Activated naive CD8-positive, alpha-beta T cell treated with anti-CD3 and anti-CD28 coated beads, Interleukin-2, amount 10 ng/mL, durations not matched to agents 7 days and 5 days (primary cell): ENCODE data around the gene CEBPA. TPM values are rescaled to one million over a fixed set of nuclear protein-coding genes. Genes with fewer than 3 reads are reported as not detected.
"Not testable (repeated sequence)": the region's sequence is repeated elsewhere in the genome, so short reads cannot be mapped to it uniquely, and the experiment has no call there.

Experiments
- ATAC-seq: fragments of 150-1000 bp; cut with Tn5 transposase; one replicate; pipeline ENCODE4 v1.10.0; 2021; ENCODE audit warnings: low read depth, moderate library complexity
- POLR2A ChIA-PET: fragments of 350-600 bp; sonication (Branson Sonifier 250); formaldehyde crosslinking; loops from one replicate; lab custom pipeline; 2021; ENCODE audit warnings: antibody characterized with exemption; lab: Charles Lee
- DNase-seq: peaks from one replicate; pipeline ENCODE4 v3.0.0; 2021
- H3K27ac Mint-ChIP-seq: one replicate; pipeline ENCODE4 v1.8.0; 2022; ENCODE audit warnings: mild to moderate bottlenecking, mixed read lengths
- H3K27me3 Mint-ChIP-seq: one replicate; pipeline ENCODE4 v1.8.0; 2022; ENCODE audit warnings: mild to moderate bottlenecking, moderate library complexity, mixed read lengths
- H3K36me3 Mint-ChIP-seq: one replicate; pipeline ENCODE4 v1.8.0; 2021; ENCODE audit warnings: mild to moderate bottlenecking, mixed read lengths
- H3K4me1 Mint-ChIP-seq: one replicate; pipeline ENCODE4 v1.8.0; 2021; ENCODE audit warnings: mixed read lengths
- H3K4me3 Mint-ChIP-seq: one replicate; pipeline ENCODE4 v1.8.0; 2022; ENCODE audit warnings: mild to moderate bottlenecking, moderate library complexity, mixed read lengths
- H3K9me3 Mint-ChIP-seq: one replicate; pipeline ENCODE4 v1.8.0; 2021; ENCODE audit warnings: mixed read lengths
- total RNA-seq, 2 experiments: library from RNA; stranded (reverse); gene quantifications; one replicate each; pipeline ENCODE4 v1.2.3, GENCODE V29; 2021

Gene CEBPA
- total RNA-seq, 2 experiments from 2014 or later: 1.6 to 1.9 TPM

DNA sequence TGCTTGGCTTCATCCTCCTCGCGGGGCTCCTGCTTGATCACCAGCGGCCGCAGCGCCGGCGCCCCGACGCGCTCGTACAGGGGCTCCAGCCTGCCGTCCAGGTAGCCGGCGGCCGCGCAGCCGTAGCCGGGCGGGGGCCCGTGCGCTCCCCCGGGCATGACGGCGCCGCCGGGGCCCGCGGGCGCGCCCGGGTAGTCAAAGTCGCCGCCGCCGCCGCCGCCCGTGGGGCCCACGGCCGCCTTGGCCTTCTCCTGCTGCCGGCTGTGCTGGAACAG is 497 bp downstream of the CEBPA start:
- no peaks in the 10 kb centered on the region for H3K9me3 Mint-ChIP-seq
- no peaks in the 10 kb centered on the region for H3K4me1 Mint-ChIP-seq
- no peak overlapping the region for H3K27ac Mint-ChIP-seq
- no peak overlapping the region for H3K4me3 Mint-ChIP-seq
- H3K36me3 Mint-ChIP-seq: no peaks in the 10 kb centered on the region
- no peak for ATAC-seq
- POLR2A ChIA-PET: no interaction called here
- peaks cover 49% of the 10 kb centered on the region for H3K27me3 Mint-ChIP-seq
- no peak for DNase-seq

DNA sequence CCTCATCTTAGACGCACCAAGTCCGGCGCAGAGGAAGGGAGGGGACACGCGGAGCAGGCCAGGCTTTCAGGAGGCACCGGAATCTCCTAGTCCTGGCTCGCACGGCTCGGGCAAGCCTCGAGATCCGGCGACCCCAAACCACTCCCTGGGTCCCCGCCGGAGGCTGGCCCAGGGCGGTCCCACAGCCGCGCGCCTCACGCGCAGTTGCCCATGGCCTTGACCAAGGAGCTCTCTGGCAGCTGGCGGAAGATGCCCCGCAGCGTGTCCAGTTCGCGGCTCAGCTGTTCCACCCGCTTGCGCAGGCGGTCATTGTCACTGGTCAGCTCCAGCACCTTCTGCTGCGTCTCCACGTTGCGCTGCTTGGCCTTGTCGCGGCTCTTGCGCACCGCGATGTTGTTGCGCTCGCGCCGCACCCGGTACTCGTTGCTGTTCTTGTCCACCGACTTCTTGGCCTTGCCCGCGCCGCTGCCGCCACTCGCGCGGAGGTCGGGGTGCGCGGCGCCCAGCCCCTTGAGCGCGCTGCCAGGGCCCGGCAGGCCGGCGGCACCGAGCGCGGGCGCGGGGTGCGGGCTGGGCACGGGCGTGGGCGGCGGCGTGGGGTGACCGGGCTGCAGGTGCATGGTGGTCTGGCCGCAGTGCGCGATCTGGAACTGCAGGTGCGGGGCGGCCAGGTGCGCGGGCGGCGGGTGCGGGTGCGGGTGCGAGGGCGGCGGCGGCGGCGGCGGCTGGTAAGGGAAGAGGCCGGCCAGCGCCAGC is 1.0 kb downstream of the CEBPA start:
- no peak overlapping the region for H3K4me3 Mint-ChIP-seq
- DNase-seq (no peak), ATAC-seq (no peak)
- no peaks in the 10 kb centered on the region for H3K36me3 Mint-ChIP-seq
- POLR2A ChIA-PET: no interaction called here
- H3K9me3 Mint-ChIP-seq: no peaks in the 10 kb centered on the region
- H3K27ac Mint-ChIP-seq: no peak overlapping the region
- no peaks in the 10 kb centered on the region for H3K4me1 Mint-ChIP-seq
- H3K27me3 Mint-ChIP-seq: peaks cover 47% of the 10 kb centered on the region

DNA sequence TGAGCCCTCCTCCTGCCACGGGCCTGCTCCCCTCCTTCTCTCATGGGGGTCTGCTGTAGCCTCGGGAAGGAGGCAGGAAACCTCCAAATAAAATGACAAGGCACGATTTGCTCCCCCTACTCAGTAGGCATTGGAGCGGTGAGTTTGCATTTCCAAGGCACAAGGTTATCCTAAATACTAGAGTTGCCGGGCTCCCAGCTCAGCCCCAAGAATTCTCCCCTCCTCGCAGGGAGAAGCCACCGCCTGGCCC is 1.5 kb downstream of the CEBPA start:
- no peak for ATAC-seq
- Mint-ChIP-seq H3K36me3 (no peaks in the 10 kb centered on the region), H3K4me1 (no peaks in the 10 kb centered on the region), H3K4me3 (no peak overlapping the region), H3K27ac (no peak overlapping the region), H3K27me3 (peaks cover 46% of the 10 kb centered on the region), H3K9me3 (no peaks in the 10 kb centered on the region)
- POLR2A ChIA-PET: no interaction called here
- no peak for DNase-seq

DNA sequence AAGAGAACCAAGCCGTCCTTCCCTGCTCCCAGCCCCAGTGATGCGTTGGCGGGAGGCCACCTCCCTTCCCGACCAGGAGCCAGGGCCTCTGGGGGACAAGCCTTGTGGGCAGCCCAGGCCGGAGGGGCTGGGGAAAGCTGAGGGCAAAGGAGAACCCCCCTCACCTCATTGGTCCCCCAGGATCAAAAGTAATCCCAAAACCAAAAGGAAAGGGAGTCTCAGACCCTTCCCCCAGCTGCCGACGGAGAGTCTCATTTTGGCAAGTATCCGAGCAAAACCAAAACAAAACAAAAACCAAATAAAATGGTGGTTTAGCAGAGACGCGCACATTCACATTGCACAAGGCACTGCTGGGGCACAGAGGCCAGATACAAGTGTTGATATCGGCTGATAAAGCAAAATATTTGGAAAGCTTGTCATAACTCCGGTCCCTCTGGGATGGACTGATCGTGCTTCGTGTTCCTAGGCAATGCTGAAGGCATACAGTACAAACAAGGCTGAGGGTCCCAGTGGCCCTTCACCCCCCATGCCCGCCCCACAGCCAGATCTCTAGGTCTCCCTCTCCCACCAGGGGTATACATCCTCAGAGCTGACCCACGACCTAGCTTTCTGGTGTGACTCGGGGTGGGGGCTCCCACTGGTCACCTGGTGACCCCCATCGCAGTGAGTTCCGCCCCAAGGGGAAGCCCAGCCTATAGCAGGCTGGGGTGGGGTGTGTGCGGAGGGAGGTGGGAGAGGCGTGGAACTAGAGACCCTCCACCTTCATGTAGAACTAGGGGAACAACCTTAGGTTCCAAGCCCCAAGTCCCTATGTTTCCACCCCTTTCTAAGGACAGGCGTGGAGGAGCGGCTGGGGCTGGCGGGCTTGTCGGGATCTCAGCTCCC is 2.1 kb downstream of the CEBPA start:
- no peak overlapping the region for H3K4me3 Mint-ChIP-seq
- H3K27ac Mint-ChIP-seq: no peak overlapping the region
- POLR2A ChIA-PET: no interaction called here
- no peaks in the 10 kb centered on the region for H3K9me3 Mint-ChIP-seq
- ATAC-seq: no peak
- H3K36me3 Mint-ChIP-seq: no peaks in the 10 kb centered on the region
- no peaks in the 10 kb centered on the region for H3K4me1 Mint-ChIP-seq
- DNase-seq: no peak
- H3K27me3 Mint-ChIP-seq: peaks cover 43% of the 10 kb centered on the region

DNA sequence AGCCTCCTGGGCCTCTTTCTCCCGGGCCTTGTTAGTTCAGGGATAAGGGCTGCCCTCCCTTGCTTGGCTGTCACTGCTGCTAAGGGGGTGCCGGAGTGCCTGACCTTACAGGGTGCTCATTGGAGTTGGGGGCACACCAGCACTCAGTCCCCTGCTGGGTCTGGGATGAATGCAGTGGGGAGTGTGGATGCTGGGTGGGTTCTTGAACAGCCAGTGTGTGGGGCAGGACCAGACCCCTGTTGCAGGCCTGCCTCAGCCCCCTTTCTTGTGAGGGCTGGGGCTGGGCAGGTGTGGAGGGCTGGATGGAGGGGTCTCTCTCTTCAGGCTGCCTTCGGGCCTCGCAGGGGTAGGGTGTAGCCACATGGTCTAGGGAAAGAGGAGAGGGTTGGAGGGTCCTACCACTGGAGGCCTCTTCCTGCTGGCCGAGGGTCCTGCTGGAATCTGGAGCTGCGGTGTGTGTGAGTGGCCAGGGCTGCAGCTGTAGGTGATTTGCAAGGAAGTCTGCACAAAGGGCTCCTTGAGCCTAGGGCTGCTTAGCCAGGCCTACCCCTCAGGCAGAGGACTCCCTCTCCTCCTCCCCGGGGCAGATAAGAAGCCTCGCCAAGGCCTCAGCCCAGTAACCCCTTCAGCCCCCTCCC is 3.2 kb downstream of the CEBPA start:
- Mint-ChIP-seq H3K9me3 (no peaks in the 10 kb centered on the region), H3K36me3 (no peaks in the 10 kb centered on the region), H3K27ac (no peak overlapping the region), H3K27me3 (peaks cover 35% of the 10 kb centered on the region), H3K4me1 (no peaks in the 10 kb centered on the region), H3K4me3 (no peak overlapping the region)
- no peak for DNase-seq
- POLR2A ChIA-PET: no interaction called here
- no peak for ATAC-seq

DNA sequence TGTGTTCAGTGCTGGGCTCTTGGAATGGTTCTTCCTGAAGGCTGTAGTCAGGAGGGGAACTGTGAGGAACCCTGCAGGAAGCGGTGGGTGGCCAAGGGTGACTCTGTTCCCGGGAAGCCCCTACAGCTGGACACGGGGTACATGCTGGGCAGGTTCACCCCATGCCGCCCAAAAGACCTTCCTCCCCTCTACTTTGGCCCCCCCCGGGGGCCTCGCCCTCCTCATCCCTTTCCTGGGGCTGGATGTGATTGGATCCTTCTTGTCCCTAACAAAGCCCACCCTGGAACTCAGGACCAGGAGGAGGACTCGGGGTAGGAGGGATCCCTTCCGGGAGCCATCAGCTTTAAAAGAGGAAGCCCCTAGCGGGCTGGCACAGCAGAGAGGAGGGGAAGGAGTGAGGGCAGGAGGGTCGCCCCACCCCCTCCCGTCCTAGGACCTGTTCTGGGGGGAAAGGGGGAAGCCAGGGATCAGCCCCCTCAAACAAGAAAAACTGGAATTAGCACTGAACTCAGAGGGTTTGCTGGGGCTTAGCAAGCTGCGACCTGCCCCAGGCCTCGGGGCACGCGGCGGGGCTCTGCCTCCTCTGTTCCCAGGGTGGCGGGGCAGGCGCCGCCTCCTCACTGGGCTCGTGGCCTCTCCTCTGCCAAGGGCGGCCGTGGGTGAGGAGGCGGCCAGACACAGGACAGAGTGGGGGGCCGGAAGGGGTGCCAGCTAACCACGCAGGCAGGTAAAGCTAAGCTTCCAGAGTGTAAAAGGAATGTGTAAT is 4.0 kb downstream of the CEBPA start:
- Mint-ChIP-seq H3K36me3 (no peaks in the 10 kb centered on the region), H3K27ac (no peak overlapping the region), H3K4me1 (peaks cover 2% of the 10 kb centered on the region), H3K27me3 (peaks cover 39% of the 10 kb centered on the region), H3K4me3 (no peak overlapping the region), H3K9me3 (no peaks in the 10 kb centered on the region)
- no peak for DNase-seq
- POLR2A ChIA-PET: no interaction called here
- no peak for ATAC-seq

DNA sequence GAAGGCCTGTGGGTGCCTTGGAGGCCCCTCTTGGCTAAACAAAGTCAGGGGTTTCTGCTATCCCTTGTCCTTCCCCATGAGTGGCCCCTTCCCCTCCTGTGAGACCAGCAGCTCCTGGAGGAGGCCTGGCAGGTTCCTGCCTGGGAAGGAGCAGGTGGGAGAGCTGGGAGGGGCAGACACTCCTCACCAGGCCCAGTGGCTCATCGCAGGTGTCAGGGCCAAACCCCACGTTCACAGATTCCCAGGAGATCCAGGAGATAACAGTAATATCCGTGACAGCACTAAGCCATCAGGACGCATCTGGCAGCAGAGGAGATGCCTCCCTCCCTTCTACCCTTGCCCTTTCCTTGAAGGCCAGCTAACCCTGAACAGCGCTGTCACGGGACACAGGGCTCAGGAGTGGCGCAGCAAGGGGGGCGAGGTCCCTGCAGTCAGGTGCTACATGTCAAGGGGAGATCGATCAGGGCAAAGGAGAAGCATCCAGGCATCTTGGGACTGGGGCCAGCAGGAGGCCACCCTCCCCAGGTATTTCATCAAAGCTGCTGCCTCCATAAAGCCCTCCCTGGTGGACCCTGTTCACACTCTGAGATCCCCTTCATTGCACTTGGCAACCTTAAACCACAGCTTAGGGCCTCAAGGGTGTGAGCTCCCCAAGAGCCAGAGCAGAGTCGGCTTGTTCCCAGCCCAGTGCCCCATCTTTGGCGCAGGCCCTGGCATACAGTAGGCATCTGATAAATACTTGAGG is 4.8 kb downstream of the CEBPA start:
- POLR2A ChIA-PET: no interaction called here
- DNase-seq (peak; percentile 10), ATAC-seq (no peak)
- H3K36me3 Mint-ChIP-seq: no peaks in the 10 kb centered on the region
- no peak overlapping the region for H3K4me3 Mint-ChIP-seq
- H3K27me3 Mint-ChIP-seq: peaks cover 44% of the 10 kb centered on the region
- H3K9me3 Mint-ChIP-seq: no peaks in the 10 kb centered on the region
- no peak overlapping the region for H3K27ac Mint-ChIP-seq
- H3K4me1 Mint-ChIP-seq: peaks cover 2% of the 10 kb centered on the region

DNA sequence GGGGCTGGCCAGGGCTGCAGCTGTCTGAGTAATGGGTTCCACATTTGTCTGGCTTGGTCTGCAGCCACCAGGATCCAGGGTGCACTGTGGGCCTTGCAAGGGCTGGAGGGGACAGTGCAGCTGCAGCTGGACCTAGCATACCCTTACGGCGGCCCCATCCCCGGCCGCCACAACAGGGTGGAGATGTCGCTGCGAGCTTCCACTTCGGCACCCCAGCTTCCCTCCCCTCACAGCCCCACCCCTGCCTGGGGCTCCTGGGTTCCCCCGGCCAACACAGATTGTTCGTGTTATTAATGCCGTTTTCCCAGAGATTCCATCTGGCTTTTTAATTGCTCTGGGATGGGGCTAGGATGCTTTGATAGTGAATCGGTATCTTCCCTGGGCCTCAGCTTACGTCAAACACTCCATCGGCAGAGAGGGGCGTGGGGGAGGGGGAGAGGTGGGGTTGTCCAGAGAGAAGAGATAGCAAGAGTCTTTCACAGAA is 5.8 kb downstream of the CEBPA start:
- DNase-seq (no peak), ATAC-seq (no peak)
- Mint-ChIP-seq H3K4me1 (peaks cover 2% of the 10 kb centered on the region), H3K27ac (no peak overlapping the region), H3K27me3 (peaks cover 47% of the 10 kb centered on the region), H3K4me3 (no peak overlapping the region), H3K36me3 (no peaks in the 10 kb centered on the region), H3K9me3 (no peaks in the 10 kb centered on the region)
- POLR2A ChIA-PET: no interaction called here

DNA sequence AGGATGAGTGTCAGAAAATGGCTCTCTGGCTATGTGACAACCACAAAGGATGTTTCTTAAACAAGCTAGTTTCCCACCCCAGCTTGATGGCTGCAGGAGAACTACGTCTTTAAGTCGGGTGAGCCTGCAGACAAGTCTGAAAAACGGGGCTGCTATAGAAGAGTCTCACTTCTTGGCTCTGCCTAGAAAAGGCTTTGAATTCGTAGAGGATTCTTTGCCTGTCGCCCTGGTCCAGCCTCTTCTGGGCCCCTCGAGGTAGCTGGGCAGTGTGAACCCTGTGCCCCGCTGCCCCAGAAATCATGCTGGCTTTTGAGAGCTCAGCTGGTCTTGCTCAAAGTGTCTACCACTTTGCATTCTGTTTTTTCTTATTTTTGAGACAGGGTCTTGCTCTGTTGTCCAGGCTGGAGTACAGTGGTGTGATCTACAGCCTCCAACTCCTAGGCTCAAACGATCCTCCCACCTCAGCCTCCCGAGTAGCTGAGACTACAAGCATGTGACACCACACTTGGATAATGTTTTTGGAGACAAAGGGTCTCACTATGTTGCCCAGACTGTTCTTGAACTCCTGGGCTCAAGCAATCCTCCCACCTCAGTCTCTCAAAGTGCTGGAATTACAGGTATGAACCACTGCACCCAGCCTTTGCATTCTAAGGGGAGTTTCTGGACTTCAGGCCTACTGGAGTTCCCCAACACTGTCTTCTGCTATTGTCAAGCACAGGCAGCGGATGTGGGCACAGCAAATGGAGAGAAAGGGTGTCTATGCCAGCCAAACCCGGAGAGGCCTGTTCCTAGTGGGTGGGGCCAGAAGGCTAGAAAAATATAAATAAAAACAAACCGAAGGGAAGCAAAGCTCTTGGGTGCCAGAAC is 6.5 kb downstream of the CEBPA start:
- Mint-ChIP-seq H3K36me3 (no peaks in the 10 kb centered on the region), H3K4me1 (peaks cover 2% of the 10 kb centered on the region), H3K9me3 (no peaks in the 10 kb centered on the region), H3K4me3 (no peak overlapping the region), H3K27ac (no peak overlapping the region), H3K27me3 (peaks cover 43% of the 10 kb centered on the region)
- ATAC-seq (no peak), DNase-seq (no peak)
- POLR2A ChIA-PET: no interaction called here

DNA sequence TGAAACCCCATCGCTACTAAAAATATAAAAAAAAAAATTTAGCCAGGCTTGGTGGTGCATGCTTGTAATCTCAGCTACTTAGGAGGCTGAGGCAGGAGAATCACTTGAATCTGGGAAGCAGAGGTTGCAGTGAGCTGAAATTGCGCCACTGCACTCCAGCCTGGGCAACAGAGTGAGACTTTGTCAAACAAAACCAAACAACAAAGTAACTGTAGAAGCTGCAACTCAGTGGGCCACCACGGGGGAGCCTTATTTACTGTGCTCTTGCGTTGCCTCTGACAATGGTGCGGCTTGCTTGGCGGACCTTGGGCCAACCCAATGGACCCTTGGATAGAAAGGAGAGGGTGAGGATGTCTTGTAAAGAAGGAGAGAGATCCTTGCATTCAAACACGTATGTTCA is 7.3 kb downstream of the CEBPA start:
- ATAC-seq, H3K4me3 Mint-ChIP-seq, H3K9me3 Mint-ChIP-seq, H3K4me1 Mint-ChIP-seq, H3K36me3 Mint-ChIP-seq, POLR2A ChIA-PET, H3K27ac Mint-ChIP-seq, DNase-seq: not testable (repeated sequence)
- peaks cover 35% of the 10 kb centered on the region for H3K27me3 Mint-ChIP-seq

DNA sequence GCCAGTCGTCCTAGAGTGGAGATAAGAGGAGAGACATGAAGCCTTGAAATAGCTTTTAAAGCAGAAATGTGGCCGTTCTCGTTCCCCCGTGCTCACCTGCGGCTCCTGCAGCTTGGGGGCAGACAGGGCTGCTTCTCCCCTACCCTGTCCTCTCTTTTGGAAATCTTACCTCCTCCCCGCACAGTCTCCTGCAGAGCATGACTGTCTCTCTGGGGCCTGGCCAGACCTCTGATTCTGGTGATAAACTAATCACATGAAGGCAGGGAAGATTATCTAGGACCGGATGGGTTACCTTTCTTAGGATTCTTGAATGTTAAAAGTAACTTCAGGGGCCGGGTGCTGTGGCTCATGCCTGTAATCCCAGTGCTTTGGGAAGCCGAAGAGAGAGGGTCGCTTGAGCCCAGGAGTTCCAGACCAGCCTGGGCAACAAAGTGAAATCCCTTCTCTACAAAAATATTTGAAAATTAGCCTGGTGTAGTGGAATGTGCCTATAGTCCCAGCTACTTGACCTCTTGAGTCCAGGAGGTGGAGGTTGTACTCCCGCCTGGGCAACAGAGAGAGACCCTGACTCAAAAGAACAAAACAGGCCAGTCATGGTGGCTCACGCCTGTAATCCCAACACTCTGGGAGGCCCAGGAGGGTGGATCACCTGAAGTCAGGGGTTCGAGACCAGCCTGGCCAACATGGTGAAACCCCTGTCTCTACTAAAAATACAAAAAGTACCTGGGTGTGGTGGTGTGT is 8.1 kb downstream of the CEBPA start:
- no peak for DNase-seq
- Mint-ChIP-seq H3K9me3 (peaks cover under 1% of the 10 kb centered on the region), H3K27me3 (peaks cover 30% of the 10 kb centered on the region), H3K27ac (no peak overlapping the region), H3K36me3 (no peaks in the 10 kb centered on the region), H3K4me1 (peaks cover 2% of the 10 kb centered on the region), H3K4me3 (no peak overlapping the region)
- no peak for ATAC-seq
- POLR2A ChIA-PET: no interaction called here
